GM19372 (cell line): ENCODE data around the gene PNCK.
"Not testable (repeated sequence)": the region's sequence is repeated elsewhere in the genome, so short reads cannot be mapped to it uniquely, and the experiment has no call there.

ENCODE experiments used
- ATAC-seq: cut with Tn5 transposase; IDR thresholded peaks from one replicate; pipeline ENCODE4 v1.9.1; 2021; ENCODE audit warnings: mild to moderate bottlenecking, low read depth, moderate library complexity; ENCODE audit not compliant: unreplicated experiment

PNCK gene

DNA sequence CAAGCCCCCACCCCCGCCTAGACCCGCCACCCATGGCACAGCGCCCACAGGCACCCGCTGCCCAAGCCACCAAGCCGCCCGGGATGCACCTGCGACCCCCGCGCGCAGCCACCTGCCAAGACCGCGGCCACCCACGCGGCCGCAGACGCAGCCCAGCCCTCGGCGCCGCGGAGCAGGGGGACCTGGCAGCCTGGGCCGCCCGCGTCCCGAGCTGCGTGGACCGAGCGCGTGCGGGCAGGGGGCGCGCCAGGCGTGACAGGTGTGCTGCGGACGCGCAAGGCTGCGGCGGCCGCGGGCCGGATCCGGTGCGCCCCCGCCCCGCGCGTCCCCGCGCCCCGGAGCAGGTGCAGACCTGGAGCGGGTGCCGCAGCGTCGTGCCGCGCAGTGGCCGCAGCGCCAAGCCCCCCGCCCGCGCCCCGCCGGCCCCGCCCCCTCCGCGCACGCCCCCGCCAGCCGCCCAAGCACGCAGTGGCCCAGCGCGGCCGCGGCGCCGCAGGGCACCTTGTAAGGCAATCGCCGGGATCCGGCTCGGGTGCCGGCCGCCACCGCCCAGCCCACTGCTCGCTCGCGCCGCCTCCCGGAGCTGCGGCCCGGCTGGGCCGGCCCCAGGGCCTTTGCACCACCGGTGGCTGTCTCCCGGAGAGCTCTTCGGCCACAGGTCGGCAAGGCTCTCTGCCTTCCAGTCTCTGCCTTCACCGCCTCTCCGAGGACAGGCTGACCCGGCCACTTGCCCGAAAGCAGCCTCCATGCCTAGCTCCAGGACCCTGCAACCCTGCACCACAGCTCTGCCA is at the start of gene PNCK:
PNCK (minus strand) TSS at position 386 of the 791 bp plus-strand sequence. CDS start 737 bp downstream, outside the sequence.
- ATAC-seq, result no peak

GRCh38 chrX:153722704-153723350 is 49.2 kb upstream of the PNCK start:
- ATAC-seq, result no peak

- no peak for ATAC-seq
Observed at GRCh38 chrX:153719701-153720100, 46.1 kb upstream of the PNCK start.

- ATAC-seq, result no peak
Observed at GRCh38 chrX:153719238-153719637, 45.6 kb upstream of the PNCK start.

DNA sequence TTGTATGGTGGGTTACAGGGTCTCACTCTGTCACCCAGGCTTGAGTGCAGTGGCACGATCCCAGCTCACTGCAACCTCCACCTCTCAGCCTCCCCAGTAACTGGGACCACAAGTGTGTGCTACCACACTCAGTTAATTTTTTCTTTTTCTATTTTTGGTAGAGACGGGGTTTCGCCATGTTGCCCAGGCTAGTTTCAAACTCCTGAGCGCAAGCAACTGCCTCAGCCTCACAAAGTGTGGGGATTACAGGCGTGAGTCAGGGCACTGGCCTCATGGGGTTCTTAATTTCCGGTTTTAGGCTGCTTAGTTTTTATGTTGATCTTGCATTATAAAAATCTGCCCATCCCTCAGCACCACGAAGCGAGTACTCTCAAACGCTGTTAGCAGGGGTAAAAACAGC is 43.8 kb upstream of the PNCK start:
- no peak for ATAC-seq

GRCh38 chrX:153714256-153714655 is 40.6 kb upstream of the PNCK start:
- no peak for ATAC-seq

DNA sequence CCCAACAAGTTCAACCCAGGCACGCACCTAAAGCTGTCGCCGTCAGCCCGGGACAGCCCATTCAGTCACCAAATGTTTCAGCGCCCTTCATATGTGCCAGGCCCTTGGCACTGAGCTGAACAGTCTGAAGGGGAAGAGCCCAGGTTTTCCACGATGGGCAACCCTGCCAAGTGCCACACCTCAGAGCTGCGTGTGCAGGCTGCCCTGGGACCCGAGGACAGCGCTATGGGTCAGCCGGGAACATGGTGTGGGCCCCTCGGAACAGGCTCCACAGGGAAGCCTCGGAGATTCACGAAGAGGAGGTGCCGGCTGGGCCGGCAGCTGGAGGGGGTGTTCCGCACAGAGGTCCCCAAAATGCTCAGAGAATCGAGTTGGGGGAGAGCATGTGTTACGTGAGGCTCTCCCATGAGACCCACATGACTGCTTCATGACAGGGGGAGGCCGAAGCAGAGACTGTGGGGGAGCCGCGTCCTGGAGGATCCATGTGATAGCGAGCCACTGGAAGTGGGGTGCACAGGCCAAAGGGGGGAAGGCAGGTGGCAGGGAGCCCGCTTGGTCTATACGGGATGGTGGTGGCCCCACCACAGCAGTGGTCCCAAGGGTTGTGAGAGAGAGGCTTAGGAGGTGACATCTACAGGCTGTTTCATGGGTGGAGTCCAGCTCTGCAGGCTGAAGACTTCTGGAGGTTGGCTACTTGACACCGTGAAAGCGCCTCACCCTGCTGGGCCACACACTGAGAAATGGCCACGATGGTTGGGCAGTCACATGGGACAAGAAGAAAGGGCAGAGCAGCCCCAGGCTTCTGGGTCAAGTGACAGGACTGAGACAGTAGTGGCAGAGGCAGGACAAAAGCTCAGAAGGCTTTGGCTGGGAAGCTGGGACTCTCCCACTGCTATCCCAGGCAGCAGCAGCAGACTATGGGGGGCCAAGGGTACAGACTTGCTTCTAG is 36.4 kb upstream of the PNCK start:
- ATAC-seq, result no peak

GRCh38 chrX:153708415-153708814 is 34.8 kb upstream of the PNCK start:
- no peak for ATAC-seq

DNA sequence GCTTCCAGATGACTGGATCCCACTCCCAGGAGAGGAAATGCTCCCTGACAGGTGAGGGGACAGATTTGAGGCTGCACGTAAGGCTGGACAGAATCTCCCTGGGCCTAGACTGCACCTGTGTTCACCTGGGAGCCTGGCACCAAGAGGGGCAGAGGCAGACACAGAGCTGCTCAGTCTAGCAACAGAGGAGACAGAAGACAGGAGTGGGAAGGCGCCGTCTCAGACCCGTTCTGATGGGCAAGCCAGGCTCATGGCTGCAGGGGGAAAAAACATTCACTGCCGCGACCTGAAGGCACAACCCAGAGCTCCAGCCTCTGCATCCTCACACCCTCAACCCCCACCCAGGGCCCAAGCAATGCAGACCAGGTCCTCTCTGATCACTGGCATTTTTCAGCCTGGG is 33.8 kb upstream of the PNCK start:
- ATAC-seq, result no peak

DNA sequence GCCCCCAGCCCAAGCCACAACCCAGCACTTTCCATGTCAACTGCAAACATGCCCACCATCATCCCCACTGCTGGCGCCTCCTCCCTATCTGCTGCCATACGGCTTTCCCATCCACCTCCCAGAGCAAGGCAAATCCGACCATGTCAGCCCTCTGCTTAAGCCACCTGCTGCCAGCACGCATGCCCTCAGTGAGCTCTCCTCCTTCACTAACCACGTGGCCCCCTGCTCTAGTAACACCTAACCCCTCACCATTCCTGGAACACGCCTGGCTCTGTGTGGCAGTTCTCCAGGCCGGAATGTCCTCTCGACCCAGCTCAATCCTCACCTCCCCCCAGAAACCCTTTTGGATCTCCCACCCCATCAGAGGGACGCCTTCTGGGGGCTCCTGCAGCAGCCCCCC is 33.2 kb upstream of the PNCK start:
- ATAC-seq, result no peak

DNA sequence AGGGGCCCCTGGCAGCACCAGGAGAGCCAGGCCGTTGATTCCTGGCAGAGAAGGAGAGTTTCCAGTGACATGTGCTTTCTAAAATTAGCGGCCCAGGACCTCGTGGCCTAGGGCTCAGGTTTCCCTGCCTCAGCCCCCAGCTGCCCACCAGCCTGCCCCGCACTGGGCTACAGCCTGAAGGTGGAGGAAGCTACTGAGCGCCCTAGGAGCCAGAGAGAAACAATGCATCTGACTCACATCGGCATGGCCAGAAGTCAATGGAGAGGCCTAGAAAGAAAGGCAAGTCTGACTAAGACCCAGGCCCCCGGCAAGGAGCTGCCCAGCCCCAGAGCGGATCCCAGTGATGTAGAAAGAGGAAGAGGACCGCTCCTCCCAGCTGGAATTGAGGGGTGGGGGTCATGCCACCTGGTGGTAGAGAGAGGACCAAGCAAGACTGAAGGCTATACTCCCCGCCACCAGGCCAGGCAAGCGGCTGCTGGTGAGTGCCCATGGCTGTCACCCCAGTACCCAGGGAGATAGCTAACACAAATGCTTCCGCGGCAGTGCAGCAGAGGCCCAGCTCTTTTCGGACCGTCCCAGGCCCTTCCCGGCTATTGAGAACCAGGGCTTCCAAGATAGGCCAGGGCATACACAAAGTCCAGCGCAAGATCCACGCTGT is 31.9 kb upstream of the PNCK start:
- ATAC-seq, result not testable (repeated sequence)

DNA sequence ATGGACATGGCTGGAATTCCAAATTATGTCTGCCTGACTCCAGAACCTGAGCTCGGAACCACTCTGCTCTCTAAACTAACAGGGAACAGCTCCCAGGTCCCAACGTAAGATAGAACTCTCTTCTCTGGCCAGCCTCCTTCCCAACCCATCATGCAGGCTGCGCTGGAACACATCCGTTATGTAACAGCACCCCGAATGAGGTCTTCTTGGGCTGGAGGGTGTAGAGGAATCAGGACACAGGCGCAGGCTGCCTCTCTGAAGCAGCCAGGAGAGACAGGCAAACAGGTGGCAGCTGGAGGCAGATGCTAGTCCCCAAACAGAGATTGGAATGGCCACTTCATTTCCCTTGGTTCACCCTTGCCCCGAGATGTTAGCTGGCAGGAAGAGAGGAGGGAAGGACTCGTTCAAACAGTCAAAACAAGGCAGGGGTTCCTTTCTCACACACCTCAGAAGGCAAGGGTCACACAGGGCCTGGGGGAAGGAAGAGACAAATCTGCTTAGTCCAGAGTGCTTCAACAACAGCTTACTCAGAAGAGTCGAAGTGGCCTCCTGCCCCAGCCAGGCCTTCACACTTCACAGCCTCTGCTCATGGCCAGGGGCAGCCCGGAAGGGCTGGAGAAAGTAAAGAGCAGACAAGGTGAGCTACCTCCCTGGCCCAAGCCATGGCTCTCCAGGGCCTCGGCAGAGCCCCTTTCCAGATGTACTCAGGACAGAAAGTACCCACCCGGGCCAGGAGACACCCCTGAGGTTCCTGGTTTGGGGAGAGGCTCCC is 31.2 kb upstream of the PNCK start:
- ATAC-seq, result not testable (repeated sequence)

DNA sequence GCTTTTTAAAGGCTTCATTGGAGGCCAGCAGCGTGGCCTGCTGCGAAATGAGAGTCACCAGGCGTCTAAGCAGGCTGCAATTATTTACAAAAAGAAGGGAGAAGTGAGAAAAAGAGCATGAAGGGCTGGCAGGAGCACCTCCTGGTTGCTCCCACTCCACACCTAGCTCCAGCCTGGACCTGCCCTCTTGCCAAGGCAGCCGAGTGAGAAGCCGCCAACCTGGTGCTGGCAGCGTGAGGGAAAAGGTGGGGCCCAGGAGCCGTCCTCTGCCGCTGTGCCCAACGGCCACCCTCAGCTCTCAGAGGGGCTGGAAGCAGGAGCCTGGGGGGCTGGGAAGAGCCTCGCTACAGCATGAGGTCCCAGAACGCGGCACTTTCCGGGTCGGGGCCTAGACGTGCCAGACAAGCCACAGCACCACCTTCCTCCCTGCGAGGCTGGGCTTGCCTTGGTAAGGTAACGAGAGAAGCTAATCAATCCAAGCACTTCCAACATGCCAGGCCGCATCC is 30.5 kb upstream of the PNCK start:
- no peak for ATAC-seq

GRCh38 chrX:153703036-153703370 is 29.4 kb upstream of the PNCK start:
- no peak for ATAC-seq

GRCh38 chrX:153702336-153703035 is 28.9 kb upstream of the PNCK start:
- ATAC-seq, result no peak

- no peak for ATAC-seq
Observed at GRCh38 chrX:153701706-153702105, 28.1 kb upstream of the PNCK start.

DNA sequence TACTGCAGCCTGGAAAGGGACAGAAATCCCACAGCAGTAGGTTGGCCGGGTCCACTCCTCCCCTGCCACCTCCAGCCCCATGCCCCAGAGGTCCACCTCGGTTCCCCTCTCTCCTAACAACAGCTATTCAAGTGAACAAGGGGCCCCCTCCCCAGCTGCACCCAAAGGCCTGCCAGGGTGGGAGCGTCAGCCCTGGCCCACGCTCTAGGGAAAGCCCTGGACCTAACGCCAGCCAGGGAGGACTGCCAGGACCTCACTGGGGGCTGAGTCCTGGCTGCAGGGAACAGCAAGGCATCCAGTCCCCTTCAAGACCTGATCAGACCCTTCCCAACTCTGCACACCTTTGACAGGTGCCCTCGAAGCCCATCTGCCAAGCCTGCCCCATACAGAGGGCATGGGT is 27.4 kb upstream of the PNCK start:
- no peak for ATAC-seq

DNA sequence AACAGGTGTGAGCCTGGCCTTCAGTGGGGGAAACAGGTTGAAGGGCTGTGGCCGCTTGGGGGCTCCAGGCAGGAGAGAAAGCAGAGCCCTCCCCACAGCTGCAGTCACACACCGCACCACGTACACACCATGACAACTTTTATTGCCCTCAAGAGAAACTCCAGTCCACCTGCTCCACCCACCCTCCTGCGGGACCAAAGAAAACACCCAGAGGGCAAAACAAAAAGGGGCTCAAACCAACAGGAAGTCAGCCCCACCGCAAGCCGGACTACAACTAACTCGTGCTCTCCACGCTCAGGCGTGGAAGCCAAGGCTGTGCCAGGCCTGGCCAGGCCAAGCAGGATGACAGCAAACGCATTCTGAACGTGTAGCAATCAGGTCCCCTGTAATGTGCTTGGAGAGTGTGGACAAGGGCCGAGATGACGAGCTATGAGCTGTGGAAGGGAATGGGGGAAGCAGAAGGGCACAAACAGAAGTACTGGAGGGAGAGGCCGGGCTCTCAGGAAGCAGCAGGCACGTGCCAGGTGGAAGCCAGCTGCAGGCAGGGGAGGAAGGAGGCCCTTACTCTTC is 26.8 kb upstream of the PNCK start:
- ATAC-seq, result no peak
